Loucy (cell line): ENCODE data around the gene SPINT2.
A peak's percentile ranks its signal among the peaks of the same experiment; 100 is the strongest.
"Not testable (repeated sequence)": the region's sequence is repeated elsewhere in the genome, so short reads cannot be mapped to it uniquely, and the experiment has no call there.

Experiments
- H2AFZ ChIP-seq: fragments of 200-600 bp; sonication (generic); 2 replicates; pipeline ENCODE4 v1.6.0; 2016; ENCODE audit warnings: antibody characterized with exemption, mild to moderate bottlenecking, low read length, moderate library complexity
- H3F3A ChIP-seq: fragments of 200-600 bp; 2 replicates; pipeline ENCODE4 v1.6.0; 2016; ENCODE audit warnings: antibody characterized with exemption, low read depth, mild to moderate bottlenecking
- H3K27me3 ChIP-seq: fragments of 200-600 bp; sonication (generic); 2 replicates; pipeline ENCODE4 v1.6.1; 2014; ENCODE audit warnings: low read length, mild to moderate bottlenecking; ENCODE audit not compliant: insufficient read depth, poor library complexity, severe bottlenecking
- H3K36me3 ChIP-seq: fragments of 200-600 bp; sonication (generic); 2 replicates; pipeline ENCODE4 v1.6.1; 2016; ENCODE audit warnings: low read length; ENCODE audit not compliant: insufficient read depth
- H3K4me1 ChIP-seq: fragments of 200-600 bp; sonication (generic); 2 replicates; pipeline ENCODE4 v1.5.1; 2014; ENCODE audit warnings: low read length, mild to moderate bottlenecking; ENCODE audit not compliant: insufficient read depth, poor library complexity, severe bottlenecking
- H3K4me2 ChIP-seq: fragments of 200-600 bp; sonication (generic); 2 replicates; pipeline ENCODE4 v1.6.0; 2014; ENCODE audit warnings: antibody characterized with exemption, low read length, low read depth, mild to moderate bottlenecking; ENCODE audit not compliant: poor library complexity, severe bottlenecking
- H3K4me3 ChIP-seq: fragments of 200-600 bp; sonication (generic); 2 replicates; pipeline ENCODE4 v1.5.1; 2014; ENCODE audit warnings: low read length, mild to moderate bottlenecking, mixed read lengths; ENCODE audit not compliant: poor library complexity, severe bottlenecking
- H3K79me2 ChIP-seq: fragments of 200-600 bp; sonication (generic); 2 replicates; pipeline ENCODE4 v1.6.1; 2014; ENCODE audit warnings: low read length; ENCODE audit not compliant: insufficient read depth
- H3K9ac ChIP-seq: fragments of 200-600 bp; sonication (generic); 2 replicates; pipeline ENCODE4 v1.6.0; 2014; ENCODE audit warnings: mild to moderate bottlenecking, low read depth, low read length, moderate library complexity; ENCODE audit not compliant: poor library complexity, severe bottlenecking
- H3K9me2 ChIP-seq: fragments of 200-600 bp; sonication (generic); replicated peaks from 2 replicates; pipeline ENCODE4 v1.6.1; 2016; ENCODE audit warnings: low read depth, low read length, mixed read lengths
- H3K9me3 ChIP-seq: fragments of 200-600 bp; sonication (generic); 2 replicates; pipeline ENCODE4 v1.6.1; 2014; ENCODE audit warnings: mild to moderate bottlenecking, antibody characterized with exemption, low read length, low read depth; ENCODE audit not compliant: insufficient read depth
- H4K20me1 ChIP-seq: fragments of 200-600 bp; sonication (generic); 2 replicates; pipeline ENCODE4 v1.6.0; 2014; ENCODE audit warnings: antibody characterized with exemption, low read length, mild to moderate bottlenecking; ENCODE audit not compliant: insufficient read depth, poor library complexity, severe bottlenecking
- EZH2phosphoT487 ChIP-seq: fragments of 200-600 bp; IDR thresholded peaks from 2 replicates; pipeline ENCODE4 v1.6.1; 2018; ENCODE audit warnings: antibody characterized with exemption, mild to moderate bottlenecking, moderate library complexity, borderline replicate concordance
- TF ChIP-seq, protein P1 (sequence below): fragments of 200-600 bp; sonication (generic); conservative IDR thresholded peaks from 2 replicates; pipeline ENCODE4 v1.5.1; 2014; ENCODE audit warnings: mild to moderate bottlenecking, antibody characterized with exemption, low read length

Gene SPINT2

GRCh38 chr19:38229585-38230073 lies 34.7 kb upstream of the SPINT2 start:
- Histone ChIP-seq H4K20me1 (no peaks in the 10 kb centered on the region), H3K9ac (no peak overlapping the region), H3K4me3 (no peak overlapping the region), H3K9me3 (no peaks in the 10 kb centered on the region), H3K27me3 (no peaks in the 10 kb centered on the region), H3K4me1 (no peaks in the 10 kb centered on the region), H2AFZ (no peak overlapping the region), H3K79me2 (no peaks in the 10 kb centered on the region), H3K9me2 (no peaks in the 10 kb centered on the region), H3K36me3 (no peaks in the 10 kb centered on the region), H3K4me2 (no peak overlapping the region), H3F3A (no peaks in the 10 kb centered on the region)
- TF ChIP-seq EZH2phosphoT487, result no peak
- TF ChIP-seq, protein P1, sequence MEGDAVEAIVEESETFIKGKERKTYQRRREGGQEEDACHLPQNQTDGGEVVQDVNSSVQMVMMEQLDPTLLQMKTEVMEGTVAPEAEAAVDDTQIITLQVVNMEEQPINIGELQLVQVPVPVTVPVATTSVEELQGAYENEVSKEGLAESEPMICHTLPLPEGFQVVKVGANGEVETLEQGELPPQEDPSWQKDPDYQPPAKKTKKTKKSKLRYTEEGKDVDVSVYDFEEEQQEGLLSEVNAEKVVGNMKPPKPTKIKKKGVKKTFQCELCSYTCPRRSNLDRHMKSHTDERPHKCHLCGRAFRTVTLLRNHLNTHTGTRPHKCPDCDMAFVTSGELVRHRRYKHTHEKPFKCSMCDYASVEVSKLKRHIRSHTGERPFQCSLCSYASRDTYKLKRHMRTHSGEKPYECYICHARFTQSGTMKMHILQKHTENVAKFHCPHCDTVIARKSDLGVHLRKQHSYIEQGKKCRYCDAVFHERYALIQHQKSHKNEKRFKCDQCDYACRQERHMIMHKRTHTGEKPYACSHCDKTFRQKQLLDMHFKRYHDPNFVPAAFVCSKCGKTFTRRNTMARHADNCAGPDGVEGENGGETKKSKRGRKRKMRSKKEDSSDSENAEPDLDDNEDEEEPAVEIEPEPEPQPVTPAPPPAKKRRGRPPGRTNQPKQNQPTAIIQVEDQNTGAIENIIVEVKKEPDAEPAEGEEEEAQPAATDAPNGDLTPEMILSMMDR, result no peak

DNA sequence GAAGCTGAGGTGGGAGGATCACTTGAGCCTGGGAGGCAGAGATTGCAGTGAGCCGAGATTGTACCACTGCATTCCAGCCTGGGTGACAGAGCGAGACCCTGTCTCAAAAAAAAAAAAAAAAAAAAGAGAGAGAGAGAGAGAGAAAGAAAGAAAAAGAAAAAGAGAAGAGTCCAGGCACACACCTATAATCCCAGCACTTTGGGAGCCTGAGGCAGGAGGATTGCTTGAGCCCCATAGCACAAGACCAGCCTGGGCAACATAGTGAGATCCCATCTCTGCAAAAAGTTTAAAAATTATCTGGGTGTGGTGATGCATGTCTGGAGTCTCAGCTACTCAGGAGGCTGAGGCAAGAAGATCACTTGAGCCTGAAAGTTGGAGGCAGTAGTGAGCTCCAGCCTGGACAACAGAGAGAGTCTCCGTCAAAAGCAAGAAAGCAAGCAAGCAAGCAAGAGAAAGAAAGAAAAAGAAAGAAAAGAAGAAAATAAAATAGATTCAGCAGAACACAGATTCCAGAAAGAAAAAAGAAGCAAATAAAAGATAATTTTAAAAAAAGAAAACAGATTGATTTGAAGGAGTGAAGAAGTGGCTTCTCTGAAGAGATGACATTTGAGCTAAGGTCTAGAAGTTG lies 33.8 kb upstream of the SPINT2 start:
- H3K9me2 ChIP-seq, H3K9me3 ChIP-seq, H2AFZ ChIP-seq, H4K20me1 ChIP-seq, H3K9ac ChIP-seq, H3K27me3 ChIP-seq, H3F3A ChIP-seq, H3K4me2 ChIP-seq, H3K4me3 ChIP-seq, H3K36me3 ChIP-seq, H3K4me1 ChIP-seq, H3K79me2 ChIP-seq: not testable (repeated sequence)

GRCh38 chr19:38231918-38232317 lies 32.5 kb upstream of the SPINT2 start:
- no peaks in the 10 kb centered on the region for H3K9me2 ChIP-seq
- H3K4me3 ChIP-seq, result no peak overlapping the region
- H3K4me1 ChIP-seq, result no peaks in the 10 kb centered on the region
- no peaks in the 10 kb centered on the region for H3K79me2 ChIP-seq
- H3K9ac ChIP-seq, result no peak overlapping the region
- H3F3A ChIP-seq, result no peaks in the 10 kb centered on the region
- H3K36me3 ChIP-seq, result no peaks in the 10 kb centered on the region
- no peaks in the 10 kb centered on the region for H3K9me3 ChIP-seq
- H2AFZ ChIP-seq, result no peak overlapping the region
- no peak overlapping the region for H3K4me2 ChIP-seq
- H3K27me3 ChIP-seq, result no peaks in the 10 kb centered on the region
- no peak for TF ChIP-seq EZH2phosphoT487
- TF ChIP-seq, protein P1, result no peak
- no peaks in the 10 kb centered on the region for H4K20me1 ChIP-seq

GRCh38 chr19:38233740-38234251 lies 30.6 kb upstream of the SPINT2 start:
- H3K79me2 ChIP-seq, result no peaks in the 10 kb centered on the region
- H3K4me2 ChIP-seq, result no peak overlapping the region
- no peak for TF ChIP-seq EZH2phosphoT487
- TF ChIP-seq, protein P1, result peak; percentile 86
- H3K4me3 ChIP-seq, result no peak overlapping the region
- H3K9me2 ChIP-seq, result no peaks in the 10 kb centered on the region
- no peak overlapping the region for H3K9ac ChIP-seq
- H3K9me3 ChIP-seq, result no peaks in the 10 kb centered on the region
- peak overlapping the region; percentile 99 for H2AFZ ChIP-seq
- no peaks in the 10 kb centered on the region for H3K36me3 ChIP-seq
- no peaks in the 10 kb centered on the region for H3K4me1 ChIP-seq
- H4K20me1 ChIP-seq, result no peaks in the 10 kb centered on the region
- H3F3A ChIP-seq, result no peaks in the 10 kb centered on the region
- no peaks in the 10 kb centered on the region for H3K27me3 ChIP-seq
